GM10847 (cell line): ENCODE measurements around the gene MYO16.

ENCODE experiments used
- POLR2A ChIP-seq: IDR thresholded peaks from 2 replicates; pipeline ENCODE4 v1.6.1; 2011; ENCODE audit not compliant: insufficient read length; ENCODE audit errors: extremely low read depth

MYO16 gene

GRCh38 chr13:109009756-109010155 lies 380.3 kb downstream of the MYO16 start:
- TF ChIP-seq POLR2A: no peak

GRCh38 chr13:109010912-109011311 lies 381.5 kb downstream of the MYO16 start:
- no peak for TF ChIP-seq POLR2A

- TF ChIP-seq POLR2A: no peak
Observed at GRCh38 chr13:109012115-109012514, 382.7 kb downstream of the MYO16 start.

GRCh38 chr13:109021558-109021957 lies 392.1 kb downstream of the MYO16 start:
- no peak for TF ChIP-seq POLR2A

GRCh38 chr13:109024611-109025010 lies 395.2 kb downstream of the MYO16 start:
- TF ChIP-seq POLR2A: no peak

- no peak for TF ChIP-seq POLR2A
Observed at GRCh38 chr13:109026266-109026665, 396.9 kb downstream of the MYO16 start.

- TF ChIP-seq POLR2A: no peak
Observed at GRCh38 chr13:109028624-109029023, 399.2 kb downstream of the MYO16 start.

- no peak for TF ChIP-seq POLR2A
Observed at GRCh38 chr13:109033090-109033489, 403.7 kb downstream of the MYO16 start.

- no peak for TF ChIP-seq POLR2A
Observed at GRCh38 chr13:109036078-109036780, 406.8 kb downstream of the MYO16 start.

GRCh38 chr13:109043636-109044035 lies 414.2 kb downstream of the MYO16 start:
- no peak for TF ChIP-seq POLR2A

- no peak for TF ChIP-seq POLR2A
Observed at GRCh38 chr13:109055850-109056249, 426.4 kb downstream of the MYO16 start.

GRCh38 chr13:109058087-109058486 lies 428.7 kb downstream of the MYO16 start:
- no peak for TF ChIP-seq POLR2A

- TF ChIP-seq POLR2A: no peak
Observed at GRCh38 chr13:109072505-109072904, 443.1 kb downstream of the MYO16 start.

GRCh38 chr13:109074436-109074835 lies 445.0 kb downstream of the MYO16 start:
- TF ChIP-seq POLR2A: no peak

GRCh38 chr13:109074853-109075252 lies 445.4 kb downstream of the MYO16 start:
- TF ChIP-seq POLR2A: no peak

GRCh38 chr13:109087916-109088623 lies 458.7 kb downstream of the MYO16 start:
- TF ChIP-seq POLR2A: no peak

GRCh38 chr13:109088624-109088917 lies 459.2 kb downstream of the MYO16 start:
- no peak for TF ChIP-seq POLR2A
